ENCODE data around the gene KCNN3.

The KCNN3 gene

DNA sequence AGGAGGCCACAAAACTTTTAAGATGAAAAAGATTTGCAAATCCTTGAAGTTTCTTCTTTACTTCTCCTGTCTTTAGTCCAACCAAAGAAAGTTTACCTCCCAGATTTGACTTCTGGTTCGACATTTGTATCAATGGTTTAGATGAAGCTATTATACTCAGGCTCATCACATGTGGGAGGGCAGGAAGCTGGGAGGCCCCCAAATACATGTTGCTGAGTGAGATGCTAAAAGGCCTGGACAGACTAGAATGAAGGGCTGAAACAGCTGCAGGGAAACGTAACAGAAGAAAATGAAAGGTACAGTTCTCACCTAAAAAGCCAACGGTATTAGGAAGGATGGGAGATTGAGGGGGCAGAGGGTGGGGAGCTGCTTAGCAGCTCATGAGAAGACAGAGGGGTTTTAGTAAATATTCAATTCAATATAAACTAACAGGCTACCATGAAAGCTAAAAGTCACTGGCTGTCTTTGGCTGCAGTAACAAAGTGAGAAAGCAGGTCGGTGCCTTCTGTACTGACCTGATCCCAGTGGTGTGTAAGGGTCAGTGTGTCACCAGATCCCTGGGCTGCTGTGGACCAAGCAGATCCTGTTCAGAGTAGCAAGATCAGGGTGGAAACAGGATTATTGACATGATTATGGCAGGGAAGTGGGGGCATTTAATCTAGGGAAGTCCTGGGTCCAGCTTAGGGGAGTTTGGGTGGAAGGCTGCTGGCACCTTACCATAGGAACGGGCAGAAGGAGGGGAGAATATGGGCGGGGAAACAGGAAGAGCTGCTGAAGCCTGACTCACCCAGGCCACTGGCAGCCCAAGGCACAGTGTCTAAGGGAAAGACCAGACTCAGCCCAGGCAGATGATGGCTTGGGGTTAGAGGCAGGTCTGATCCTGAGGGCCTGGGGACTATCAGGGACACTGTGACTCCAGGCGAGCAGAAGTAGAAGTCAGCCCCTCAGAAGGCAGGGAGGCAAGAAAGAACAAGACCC lies 60.4 kb downstream of the KCNN3 start:
- Histone ChIP-seq H2AFZ (no peak overlapping the region), H3K9ac (no peak overlapping the region), H3K4me3 (ENCODE audit: low read depth, low read length) (no peak overlapping the region), H3K36me3 (ENCODE audit: control insufficient read depth, insufficient read depth, low read length) (no peaks in the 10 kb centered on the region), H3K27ac (no peak overlapping the region), H3K79me2 (no peaks in the 10 kb centered on the region), H3K4me1 (no peaks in the 10 kb centered on the region), H3K9me3 (ENCODE audit: control insufficient read depth, low read length) (no peaks in the 10 kb centered on the region), H3K27me3 (ENCODE audit: control insufficient read depth, insufficient read depth, low read length) (no peaks in the 10 kb centered on the region), H3K4me2 (ENCODE audit: low read length) (no peak overlapping the region)
- TF ChIP-seq, protein P1, sequence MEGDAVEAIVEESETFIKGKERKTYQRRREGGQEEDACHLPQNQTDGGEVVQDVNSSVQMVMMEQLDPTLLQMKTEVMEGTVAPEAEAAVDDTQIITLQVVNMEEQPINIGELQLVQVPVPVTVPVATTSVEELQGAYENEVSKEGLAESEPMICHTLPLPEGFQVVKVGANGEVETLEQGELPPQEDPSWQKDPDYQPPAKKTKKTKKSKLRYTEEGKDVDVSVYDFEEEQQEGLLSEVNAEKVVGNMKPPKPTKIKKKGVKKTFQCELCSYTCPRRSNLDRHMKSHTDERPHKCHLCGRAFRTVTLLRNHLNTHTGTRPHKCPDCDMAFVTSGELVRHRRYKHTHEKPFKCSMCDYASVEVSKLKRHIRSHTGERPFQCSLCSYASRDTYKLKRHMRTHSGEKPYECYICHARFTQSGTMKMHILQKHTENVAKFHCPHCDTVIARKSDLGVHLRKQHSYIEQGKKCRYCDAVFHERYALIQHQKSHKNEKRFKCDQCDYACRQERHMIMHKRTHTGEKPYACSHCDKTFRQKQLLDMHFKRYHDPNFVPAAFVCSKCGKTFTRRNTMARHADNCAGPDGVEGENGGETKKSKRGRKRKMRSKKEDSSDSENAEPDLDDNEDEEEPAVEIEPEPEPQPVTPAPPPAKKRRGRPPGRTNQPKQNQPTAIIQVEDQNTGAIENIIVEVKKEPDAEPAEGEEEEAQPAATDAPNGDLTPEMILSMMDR (IDR thresholded peaks at IDR 0.05) = no peak

DNA sequence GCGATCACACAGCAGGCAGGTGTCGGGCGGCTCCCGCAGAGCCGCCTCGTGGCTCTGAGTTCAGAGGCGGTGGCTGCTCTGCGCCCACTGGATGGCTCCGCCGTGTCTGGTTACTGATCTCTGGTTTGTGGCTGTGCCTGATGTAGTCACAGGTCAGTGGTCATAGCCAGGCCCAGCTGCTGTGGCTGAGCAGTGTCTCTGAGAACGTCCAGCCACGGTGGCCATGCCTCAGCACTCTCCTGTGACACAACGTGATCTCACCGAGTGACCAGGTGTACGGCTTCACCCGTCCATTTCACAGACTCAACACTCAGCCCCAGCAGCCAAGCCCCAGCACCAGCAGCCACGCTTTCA lies 61.2 kb downstream of the KCNN3 start:
- Histone ChIP-seq H3K27ac (no peak overlapping the region), H3K9me3 (ENCODE audit: control insufficient read depth, low read length) (no peaks in the 10 kb centered on the region), H3K4me1 (no peaks in the 10 kb centered on the region), H3K27me3 (ENCODE audit: control insufficient read depth, insufficient read depth, low read length) (no peaks in the 10 kb centered on the region), H3K36me3 (ENCODE audit: control insufficient read depth, insufficient read depth, low read length) (no peaks in the 10 kb centered on the region), H3K9ac (no peak overlapping the region), H3K4me2 (ENCODE audit: low read length) (no peak overlapping the region), H2AFZ (no peak overlapping the region), H3K4me3 (ENCODE audit: low read depth, low read length) (no peak overlapping the region), H3K79me2 (no peaks in the 10 kb centered on the region)
- TF ChIP-seq, protein P1 (IDR thresholded peaks at IDR 0.05) = no peak

DNA sequence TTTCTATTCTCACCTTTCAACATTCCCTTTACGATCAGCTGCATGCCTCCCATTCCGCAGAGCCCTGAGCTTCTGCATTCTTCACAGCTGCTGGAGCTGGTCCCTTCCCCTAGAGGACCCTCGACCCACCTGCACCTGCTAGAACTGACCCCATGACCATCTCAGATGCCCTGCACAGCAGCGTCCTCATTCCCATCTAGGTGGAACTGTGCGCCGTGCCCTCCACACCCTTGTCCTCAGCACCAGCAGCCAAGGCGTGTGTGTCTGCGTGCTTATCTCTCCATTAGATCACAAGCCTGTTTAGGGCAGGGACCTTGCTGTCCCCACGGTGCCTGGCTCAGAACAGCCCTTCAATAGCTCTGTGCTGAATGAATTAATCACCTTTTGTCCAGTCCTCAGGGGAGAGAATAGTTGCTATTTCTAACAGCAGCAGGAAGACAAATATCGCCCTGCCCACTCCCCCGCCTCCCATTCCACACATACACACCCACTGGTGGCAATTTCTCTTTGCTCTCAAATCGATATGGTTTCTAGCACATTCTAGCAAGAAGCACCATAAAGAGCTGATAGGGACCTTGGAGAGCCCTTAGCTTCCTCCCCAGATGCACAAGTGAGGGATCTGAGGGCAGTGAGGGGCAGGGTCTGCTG lies 61.7 kb downstream of the KCNN3 start:
- H3K27ac ChIP-seq = no peak overlapping the region

DNA sequence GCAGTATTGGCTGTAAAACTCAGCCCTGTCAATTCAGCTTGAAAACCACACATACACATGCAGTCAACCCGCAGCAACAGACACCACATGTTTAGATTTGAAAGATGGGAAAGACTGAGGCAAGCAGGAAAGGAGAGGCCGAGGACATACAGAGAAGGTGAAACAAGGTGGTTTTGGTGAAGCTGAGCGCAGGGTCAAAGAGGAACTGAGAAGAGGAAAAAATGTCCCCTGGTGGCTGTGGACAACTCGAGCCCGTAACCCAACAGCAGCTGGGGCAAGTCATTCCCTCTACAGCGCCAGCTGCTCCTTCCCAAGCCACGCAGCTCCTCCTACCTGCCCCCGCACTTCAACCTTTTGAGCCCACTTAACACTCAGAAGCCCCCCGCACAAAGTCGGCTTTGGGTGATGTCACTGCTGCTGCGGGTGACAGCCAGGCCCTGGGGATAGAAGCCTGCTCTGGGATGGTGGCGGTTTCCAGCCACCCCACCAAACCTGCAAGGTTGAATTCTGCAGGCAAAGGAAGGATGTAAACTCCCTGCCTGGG lies 63.0 kb downstream of the KCNN3 start:
- TF ChIP-seq, protein P1 (IDR thresholded peaks at IDR 0.05) = no peak
- H3K79me2 ChIP-seq = no peaks in the 10 kb centered on the region
- no peaks in the 10 kb centered on the region for H3K9me3 ChIP-seq (ENCODE audit: control insufficient read depth, low read length)
- H3K27me3 ChIP-seq (ENCODE audit: control insufficient read depth, insufficient read depth, low read length) = no peaks in the 10 kb centered on the region
- no peaks in the 10 kb centered on the region for H3K36me3 ChIP-seq (ENCODE audit: control insufficient read depth, insufficient read depth, low read length)
- no peak overlapping the region for H3K27ac ChIP-seq
- H3K9ac ChIP-seq = no peak overlapping the region
- no peak overlapping the region for H3K4me3 ChIP-seq (ENCODE audit: low read depth, low read length)
- H3K4me1 ChIP-seq = no peaks in the 10 kb centered on the region
- H2AFZ ChIP-seq = no peak overlapping the region
- no peak overlapping the region for H3K4me2 ChIP-seq (ENCODE audit: low read length)

More for the DNA sequence above, 61.7 kb downstream of the KCNN3 start:
- no peaks in the 10 kb centered on the region for H3K9me3 ChIP-seq (ENCODE audit: control insufficient read depth, low read length)
- no peaks in the 10 kb centered on the region for H3K36me3 ChIP-seq (ENCODE audit: control insufficient read depth, insufficient read depth, low read length)
- H2AFZ ChIP-seq = no peak overlapping the region
- H3K27me3 ChIP-seq (ENCODE audit: control insufficient read depth, insufficient read depth, low read length) = no peaks in the 10 kb centered on the region
- H3K4me2 ChIP-seq (ENCODE audit: low read length) = no peak overlapping the region
- no peaks in the 10 kb centered on the region for H3K79me2 ChIP-seq
- no peak overlapping the region for H3K4me3 ChIP-seq (ENCODE audit: low read depth, low read length)
- TF ChIP-seq, protein P1 (IDR thresholded peaks at IDR 0.05) = no peak
- H3K4me1 ChIP-seq = no peaks in the 10 kb centered on the region
- no peak overlapping the region for H3K9ac ChIP-seq
